ENCODE measurements around the gene SERINC1. TPM values are rescaled to one million over a fixed set of nuclear protein-coding genes. Genes with fewer than 3 reads are reported as not detected.
A peak's percentile ranks its signal among the peaks of the same experiment; 100 is the strongest.

SERINC1 gene
- total RNA-seq, 1 donor from 2014 or later = 216 TPM

GRCh38 chr6:122408240-122408639 is 63.4 kb downstream of the SERINC1 start:
- ATAC-seq = no peak
- no peak for TF ChIP-seq CTCF (IDR thresholded peaks at IDR 0.05)
- intact Hi-C loops (cut with DNase I) = no loop called here

GRCh38 chr6:122407712-122408111 is 63.9 kb downstream of the SERINC1 start:
- Histone ChIP-seq H3K4me3 (no peak overlapping the region), H3K27ac (no peak overlapping the region), H3K36me3 (peaks cover 6% of the 10 kb centered on the region), H3K27me3 (ENCODE audit: low read depth) (no peaks in the 10 kb centered on the region), H3K9me3 (no peaks in the 10 kb centered on the region), H3K4me1 (no peaks in the 10 kb centered on the region)
- ATAC-seq = no peak
- intact Hi-C loops (cut with DNase I) = no loop called here
- no peak for TF ChIP-seq CTCF (IDR thresholded peaks at IDR 0.05)
- no peak for DNase-seq

More at GRCh38 chr6:122408240-122408639, 63.4 kb downstream of the SERINC1 start:
- Histone ChIP-seq H3K4me1 (no peaks in the 10 kb centered on the region), H3K9me3 (no peaks in the 10 kb centered on the region), H3K27ac (no peak overlapping the region), H3K36me3 (peaks cover 11% of the 10 kb centered on the region), H3K4me3 (no peak overlapping the region), H3K27me3 (ENCODE audit: low read depth) (no peaks in the 10 kb centered on the region)
- no peak for DNase-seq

- Histone ChIP-seq H3K4me1 (peaks cover under 1% of the 10 kb centered on the region), H3K27me3 (ENCODE audit: low read depth) (no peaks in the 10 kb centered on the region), H3K27ac (no peak overlapping the region), H3K4me3 (no peak overlapping the region), H3K9me3 (no peaks in the 10 kb centered on the region), H3K36me3 (no peaks in the 10 kb centered on the region)
- no peak for TF ChIP-seq CTCF (IDR thresholded peaks at IDR 0.05)
- intact Hi-C loops (cut with DNase I) = no loop called here
- ATAC-seq (no peak), DNase-seq (no peak)
Measured at GRCh38 chr6:122406187-122406586, 65.4 kb downstream of the SERINC1 start.

- no peaks in the 10 kb centered on the region for H3K36me3 ChIP-seq
- DNase-seq = no peak
- H3K27ac ChIP-seq = no peak overlapping the region
- ATAC-seq = no peak
- TF ChIP-seq CTCF (IDR thresholded peaks at IDR 0.05) = no peak
- H3K4me3 ChIP-seq = no peak overlapping the region
- no peaks in the 10 kb centered on the region for H3K27me3 ChIP-seq (ENCODE audit: low read depth)
- intact Hi-C loops (cut with DNase I) = no loop called here
- H3K9me3 ChIP-seq = no peaks in the 10 kb centered on the region
- peaks cover 9% of the 10 kb centered on the region for H3K4me1 ChIP-seq
Measured at GRCh38 chr6:122405417-122405816, 66.2 kb downstream of the SERINC1 start.

- no peak overlapping the region for H3K27ac ChIP-seq
- H3K36me3 ChIP-seq = no peaks in the 10 kb centered on the region
- DNase-seq = no peak
- intact Hi-C loops (cut with DNase I) = no loop called here
- H3K9me3 ChIP-seq = no peaks in the 10 kb centered on the region
- ATAC-seq = no peak
- TF ChIP-seq CTCF (IDR thresholded peaks at IDR 0.05) = no peak
- H3K27me3 ChIP-seq (ENCODE audit: low read depth) = no peaks in the 10 kb centered on the region
- peaks cover 12% of the 10 kb centered on the region for H3K4me1 ChIP-seq
- H3K4me3 ChIP-seq = no peak overlapping the region
Measured at GRCh38 chr6:122404444-122404843, 67.2 kb downstream of the SERINC1 start.

GRCh38 chr6:122401104-122401503 is 70.5 kb downstream of the SERINC1 start:
- peak overlapping the region; percentile 99 for H3K4me3 ChIP-seq
- H3K9me3 ChIP-seq = no peaks in the 10 kb centered on the region
- TF ChIP-seq CTCF (IDR thresholded peaks at IDR 0.05) = no peak
- ATAC-seq = no peak
- no peak overlapping the region for H3K27ac ChIP-seq
- no peak for DNase-seq
- H3K36me3 ChIP-seq = no peaks in the 10 kb centered on the region
- H3K27me3 ChIP-seq (ENCODE audit: low read depth) = no peaks in the 10 kb centered on the region
- H3K4me1 ChIP-seq = peaks cover 12% of the 10 kb centered on the region
- intact Hi-C loops (cut with DNase I) = no loop called here
